Measurements from ENCODE around the gene DUSP22.

- TF ChIP-seq CTCF (IDR thresholded peaks at IDR 0.05; ENCODE audit: poor library complexity), result no peak
- TF ChIP-seq EZH2 (IDR thresholded peaks at IDR 0.05; ENCODE audit: borderline replicate concordance), result no peak
Measured at GRCh38 chr6:268394-268935, 23.8 kb upstream of the DUSP22 start.

Measured in hepatocyte (in vitro differentiated cells).